Esophagus squamous epithelium (tissue), 4 donors: ENCODE data around the gene ZDHHC18.

Experiments used
- CTCF ChIP-seq, 6 experiments: fragments of 450-650 bp in 4 of 6; fragments of 200-600 bp in 2 of 6; sonication (generic) in 2 of 6; IDR thresholded peaks; one replicate each; pipeline ENCODE4 v1.5.1; 2016 to 2019; ENCODE audit warnings: antibody characterized with exemption in 6 of 6, mild to moderate bottlenecking in 4 of 6, moderate library complexity in 4 of 6
- POLR2A ChIP-seq, 4 donors: fragments of 450-650 bp; IDR thresholded peaks; one replicate each; pipeline ENCODE4 v1.6.1; 2017; ENCODE audit warnings: antibody characterized with exemption in 4 of 4, mild to moderate bottlenecking in 4 of 4, moderate library complexity in 3 of 4

GRCh38 chr1:26831059-26831458 lies 4.6 kb downstream of the ZDHHC18 start:
- TF ChIP-seq CTCF (IDR thresholded peaks at IDR 0.05) (no peak), POLR2A (IDR thresholded peaks at IDR 0.05) (no peak)
